Measurements from ENCODE around the gene PCGF1.

GRCh38 chr2:74457549-74458131 lies 49.9 kb downstream of the PCGF1 start:
- TF ChIP-seq CTCF (IDR thresholded peaks at IDR 0.05; ENCODE audit: low read depth, low read length, poor library complexity, severe bottlenecking) (no peak), EZH2phosphoT487 (IDR thresholded peaks at IDR 0.05; ENCODE audit: borderline replicate concordance, low read length) (no peak)
